ENCODE data around the gene MLPH. TPM values are rescaled to one million over a fixed set of nuclear protein-coding genes. Genes with fewer than 3 reads are reported as not detected.

MLPH gene
- total RNA-seq, 1 donor from 2014 or later = 27.3 TPM

GRCh38 chr2:237561221-237561620 is 74.2 kb downstream of the MLPH start:
- peaks cover 11% of the 10 kb centered on the region for H3K27me3 ChIP-seq (ENCODE audit: control insufficient read depth, insufficient read depth, low read length)
- TF ChIP-seq, protein P1, sequence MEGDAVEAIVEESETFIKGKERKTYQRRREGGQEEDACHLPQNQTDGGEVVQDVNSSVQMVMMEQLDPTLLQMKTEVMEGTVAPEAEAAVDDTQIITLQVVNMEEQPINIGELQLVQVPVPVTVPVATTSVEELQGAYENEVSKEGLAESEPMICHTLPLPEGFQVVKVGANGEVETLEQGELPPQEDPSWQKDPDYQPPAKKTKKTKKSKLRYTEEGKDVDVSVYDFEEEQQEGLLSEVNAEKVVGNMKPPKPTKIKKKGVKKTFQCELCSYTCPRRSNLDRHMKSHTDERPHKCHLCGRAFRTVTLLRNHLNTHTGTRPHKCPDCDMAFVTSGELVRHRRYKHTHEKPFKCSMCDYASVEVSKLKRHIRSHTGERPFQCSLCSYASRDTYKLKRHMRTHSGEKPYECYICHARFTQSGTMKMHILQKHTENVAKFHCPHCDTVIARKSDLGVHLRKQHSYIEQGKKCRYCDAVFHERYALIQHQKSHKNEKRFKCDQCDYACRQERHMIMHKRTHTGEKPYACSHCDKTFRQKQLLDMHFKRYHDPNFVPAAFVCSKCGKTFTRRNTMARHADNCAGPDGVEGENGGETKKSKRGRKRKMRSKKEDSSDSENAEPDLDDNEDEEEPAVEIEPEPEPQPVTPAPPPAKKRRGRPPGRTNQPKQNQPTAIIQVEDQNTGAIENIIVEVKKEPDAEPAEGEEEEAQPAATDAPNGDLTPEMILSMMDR (IDR thresholded peaks at IDR 0.05; ENCODE audit: insufficient read depth, low read length, poor library complexity, severe bottlenecking) = no peak
- no peak for DNase-seq (ENCODE audit: low read depth)
- H3K4me3 ChIP-seq (ENCODE audit: low read depth, low read length) = no peak overlapping the region
- no peaks in the 10 kb centered on the region for H3K36me3 ChIP-seq (ENCODE audit: control insufficient read depth, insufficient read depth, low read length)

- no peak for DNase-seq (ENCODE audit: low read depth)
Measured at GRCh38 chr2:237563816-237564215, 76.8 kb downstream of the MLPH start.

DNA sequence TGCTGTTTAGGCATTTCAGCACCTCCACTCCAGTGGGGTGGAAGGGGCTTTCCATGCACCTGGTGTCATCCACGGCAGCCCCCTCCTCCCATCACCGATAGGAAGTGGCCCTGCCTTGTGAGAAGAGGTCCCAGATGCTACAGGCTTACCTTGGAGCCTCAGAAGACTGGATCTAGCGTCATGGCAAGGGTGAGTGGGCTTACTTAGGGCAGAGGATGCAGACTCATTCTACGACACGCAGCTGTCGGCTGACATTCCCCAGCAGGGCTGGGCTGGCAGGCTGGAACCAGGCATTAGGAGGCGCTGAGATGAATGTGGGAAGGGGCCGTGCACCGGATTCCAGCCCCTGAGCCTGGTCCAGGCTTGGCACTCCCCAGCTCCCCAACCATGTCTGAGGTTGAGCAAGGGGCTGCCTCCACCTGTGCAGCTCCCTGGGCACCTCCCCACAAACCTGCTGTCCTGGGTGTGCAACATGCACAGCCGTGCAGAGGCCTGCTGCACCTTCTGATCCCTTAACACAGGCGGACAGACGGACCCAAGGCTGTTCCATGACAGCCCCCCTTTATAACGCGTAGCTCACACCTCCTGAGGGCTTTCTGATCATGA is 77.6 kb downstream of the MLPH start:
- H3K4me3 ChIP-seq (ENCODE audit: low read depth, low read length) = no peak overlapping the region
- DNase-seq (ENCODE audit: low read depth) = no peak
- TF ChIP-seq, protein P1 (IDR thresholded peaks at IDR 0.05; ENCODE audit: insufficient read depth, low read length, poor library complexity, severe bottlenecking) = no peak
- no peaks in the 10 kb centered on the region for H3K36me3 ChIP-seq (ENCODE audit: control insufficient read depth, insufficient read depth, low read length)
- peaks cover 13% of the 10 kb centered on the region for H3K27me3 ChIP-seq (ENCODE audit: control insufficient read depth, insufficient read depth, low read length)

More at GRCh38 chr2:237563816-237564215, 76.8 kb downstream of the MLPH start:
- TF ChIP-seq, protein P1 (IDR thresholded peaks at IDR 0.05; ENCODE audit: insufficient read depth, low read length, poor library complexity, severe bottlenecking) = no peak
- no peak overlapping the region for H3K4me3 ChIP-seq (ENCODE audit: low read depth, low read length)
- peaks cover 13% of the 10 kb centered on the region for H3K27me3 ChIP-seq (ENCODE audit: control insufficient read depth, insufficient read depth, low read length)
- H3K36me3 ChIP-seq (ENCODE audit: control insufficient read depth, insufficient read depth, low read length) = no peaks in the 10 kb centered on the region

DNA sequence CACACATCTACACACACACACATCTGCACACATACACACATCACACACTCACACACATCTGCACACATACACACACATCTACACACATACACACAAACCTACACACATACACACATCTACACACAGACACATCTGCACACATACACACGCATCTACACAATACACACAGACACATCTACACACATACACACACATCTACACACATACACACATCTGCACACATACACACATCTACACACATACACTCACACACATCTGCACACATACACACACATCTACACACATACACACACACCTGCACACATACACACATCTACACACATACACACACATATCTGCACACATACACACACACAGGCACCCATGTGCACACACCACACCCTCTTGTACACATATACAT is 78.9 kb downstream of the MLPH start:
- no peaks in the 10 kb centered on the region for H3K36me3 ChIP-seq (ENCODE audit: control insufficient read depth, insufficient read depth, low read length)
- no peak for DNase-seq (ENCODE audit: low read depth)
- no peak overlapping the region for H3K4me3 ChIP-seq (ENCODE audit: low read depth, low read length)
- TF ChIP-seq, protein P1 (IDR thresholded peaks at IDR 0.05; ENCODE audit: insufficient read depth, low read length, poor library complexity, severe bottlenecking) = no peak
- peaks cover 13% of the 10 kb centered on the region for H3K27me3 ChIP-seq (ENCODE audit: control insufficient read depth, insufficient read depth, low read length)

DNA sequence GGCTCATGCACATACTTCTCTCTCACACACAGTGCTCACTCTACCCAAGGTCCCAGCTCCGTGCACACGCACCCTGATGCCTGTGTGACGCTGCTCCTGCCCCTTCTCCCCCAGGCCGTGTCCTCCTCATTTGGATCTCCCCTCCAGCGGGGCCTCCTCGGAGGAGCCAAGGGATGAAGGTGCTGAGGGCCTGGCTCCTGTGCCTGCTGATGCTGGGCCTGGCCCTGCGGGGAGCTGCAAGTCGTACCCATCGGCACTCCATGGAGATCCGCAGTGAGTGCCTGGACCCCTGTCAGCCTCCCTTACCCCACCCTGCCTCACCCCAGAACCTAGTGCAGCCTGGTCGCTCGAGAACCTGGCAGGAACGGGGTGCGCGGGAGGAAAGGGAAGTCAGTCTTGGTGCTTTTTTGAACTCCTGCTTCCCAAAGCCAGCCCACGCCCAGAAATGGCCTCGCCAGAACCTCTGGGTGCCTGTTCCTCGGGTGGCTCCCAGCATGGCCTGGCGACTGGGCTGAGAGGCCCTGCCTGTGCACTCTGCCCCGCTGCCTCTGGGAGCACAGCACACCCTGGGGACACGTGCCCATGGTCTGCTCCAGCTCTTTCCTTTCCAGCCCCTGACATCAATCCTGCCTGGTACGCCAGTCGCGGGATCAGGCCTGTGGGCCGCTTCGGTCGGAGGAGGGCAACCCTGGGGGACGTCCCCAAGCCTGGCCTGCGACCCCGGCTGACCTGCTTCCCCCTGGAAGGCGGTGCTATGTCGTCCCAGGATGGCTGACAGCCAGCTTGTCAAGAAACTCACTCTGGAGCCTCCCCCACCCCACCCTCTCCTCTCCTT is 79.6 kb downstream of the MLPH start, which contains the start of gene PRLH:
Gene PRLH, plus strand, starts transcription at position 174 of the 835 bp plus-strand sequence. Its CDS starts 0 bp downstream, at position 174.
- H3K4me3 ChIP-seq (ENCODE audit: low read depth, low read length) = no peak within 1 kb of the TSS
- no peaks in the 10 kb centered on the region for H3K36me3 ChIP-seq (ENCODE audit: control insufficient read depth, insufficient read depth, low read length)
- TF ChIP-seq, protein P1 (IDR thresholded peaks at IDR 0.05; ENCODE audit: insufficient read depth, low read length, poor library complexity, severe bottlenecking) = no peak
- DNase-seq (ENCODE audit: low read depth) = no peak
- H3K27me3 ChIP-seq (ENCODE audit: control insufficient read depth, insufficient read depth, low read length) = peaks cover 13% of the 10 kb centered on the region
